HL-60 (cell line): ENCODE results near the gene RAMACL.
A peak's percentile ranks its signal among the peaks of the same experiment; 100 is the strongest.

Source experiments
- DNase-seq, 2 experiments: peaks; one replicate each; pipeline ENCODE4 v3.0.0-alpha.2; 2010 to 2020; ENCODE audit warnings: low read depth in 1 of 2, low spot score in 1 of 2
- H3K27ac ChIP-seq: fragments of 250-450 bp; sonication (Bioruptor Pico); replicated peaks from 2 replicates; pipeline ENCODE4 v1.5.1; 2020; ENCODE audit warnings: mild to moderate bottlenecking, moderate library complexity
- H3K27me3 ChIP-seq: fragments of 250-450 bp; sonication (Bioruptor Pico); 2 replicates; pipeline ENCODE4 v1.5.1; 2021; ENCODE audit warnings: mild to moderate bottlenecking, moderate library complexity; ENCODE audit not compliant: insufficient read depth, poor library complexity, severe bottlenecking
- H3K4me3 ChIP-seq: replicated peaks from 2 replicates; pipeline ENCODE4 v1.5.1; 2011; ENCODE audit warnings: mild to moderate bottlenecking, control low read depth, low read length; ENCODE audit not compliant: insufficient read depth
- CTCF ChIP-seq: IDR thresholded peaks from one replicate; pipeline ENCODE4 v1.5.1; 2011; ENCODE audit warnings: low read length, control low read depth, inconsistent platforms; ENCODE audit not compliant: insufficient read depth
- GABPA ChIP-seq: IDR thresholded peaks from 2 replicates; pipeline ENCODE4 v1.6.1; 2012; ENCODE audit warnings: low read depth
- POLR2AphosphoS5 ChIP-seq: IDR thresholded peaks from 2 replicates; pipeline ENCODE4 v1.6.1; 2012; ENCODE audit warnings: low read depth
- REST ChIP-seq: IDR thresholded peaks from 2 replicates; pipeline ENCODE4 v1.6.1; 2012; ENCODE audit warnings: low read depth; ENCODE audit not compliant: insufficient replicate concordance
- SPI1 ChIP-seq: IDR thresholded peaks from 2 replicates; pipeline ENCODE4 v1.6.1; 2012; ENCODE audit warnings: low read depth, mild to moderate bottlenecking, borderline replicate concordance

RAMACL gene

GRCh38 chr6:166627875-166628801 lies 41.7 kb upstream of the RAMACL start:
- peak; percentile 13 to 44 for DNase-seq

GRCh38 chr6:166627033-166627874 lies 40.8 kb upstream of the RAMACL start, which contains the start of gene RPS6KA2:
Gene RPS6KA2 (minus strand): TSS chr6:166627251. CDS start chr6:166627019, 232 bp downstream.
- Histone ChIP-seq H3K4me3 (peak within 1 kb of the TSS; percentile 52), H3K27me3 (no peaks in the 10 kb centered on the region), H3K27ac (peak within 1 kb of the TSS; percentile 5; the same call in 1 of the 2 replicates)
- no peak for TF ChIP-seq REST
- no peak for TF ChIP-seq GABPA
- TF ChIP-seq POLR2AphosphoS5, result no peak
- TF ChIP-seq CTCF, result no peak
- TF ChIP-seq SPI1, result no peak; the same call in 1 of the 2 replicates
- DNase-seq, result peak; percentile 95 to 100

More at GRCh38 chr6:166627875-166628801, 41.7 kb upstream of the RAMACL start:
- peak overlapping the region; percentile 47 for H3K4me3 ChIP-seq
- peak overlapping the region; percentile 5; the same call in 1 of the 2 replicates for H3K27ac ChIP-seq
- TF ChIP-seq POLR2AphosphoS5 (no peak), SPI1 (no peak), CTCF (no peak), GABPA (no peak), REST (no peak)
- no peaks in the 10 kb centered on the region for H3K27me3 ChIP-seq

- no peak overlapping the region for H3K27ac ChIP-seq
- no peak for TF ChIP-seq POLR2AphosphoS5
- TF ChIP-seq SPI1, result no peak
- no peak for TF ChIP-seq REST
- no peak for TF ChIP-seq CTCF
- TF ChIP-seq GABPA, result no peak
- no peaks in the 10 kb centered on the region for H3K27me3 ChIP-seq
- peak overlapping the region; percentile 52 for H3K4me3 ChIP-seq
- peak in 1 of 2 experiments; percentile 33 for DNase-seq
Observed at GRCh38 chr6:166626177-166627032, 39.9 kb upstream of the RAMACL start.
